DMS53 (cell line): ENCODE data around the gene NXPH2.

ENCODE experiments used
- DNase-seq: peaks from one replicate; lab custom pipeline; 2025; lab: John Stamatoyannopoulos, UW

The NXPH2 gene

DNA sequence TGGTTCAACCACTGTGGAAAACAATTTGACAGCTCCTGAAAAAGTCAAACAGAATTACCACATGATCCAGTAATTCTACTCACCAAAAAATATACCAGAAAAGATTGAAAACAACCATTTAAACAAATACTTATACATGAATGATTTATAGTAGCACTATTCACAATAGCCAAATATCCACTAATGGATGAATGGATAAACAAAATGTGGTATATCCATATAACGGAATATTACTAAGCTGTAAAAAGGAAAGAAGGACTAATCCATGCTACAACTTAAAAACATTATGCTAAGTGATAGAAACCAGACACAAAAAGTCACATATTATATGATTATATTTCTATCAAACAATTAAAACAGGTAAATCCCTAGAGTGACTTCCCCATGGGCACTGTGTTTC lies 147.1 kb downstream of the NXPH2 start:
- DNase-seq, result no peak

DNA sequence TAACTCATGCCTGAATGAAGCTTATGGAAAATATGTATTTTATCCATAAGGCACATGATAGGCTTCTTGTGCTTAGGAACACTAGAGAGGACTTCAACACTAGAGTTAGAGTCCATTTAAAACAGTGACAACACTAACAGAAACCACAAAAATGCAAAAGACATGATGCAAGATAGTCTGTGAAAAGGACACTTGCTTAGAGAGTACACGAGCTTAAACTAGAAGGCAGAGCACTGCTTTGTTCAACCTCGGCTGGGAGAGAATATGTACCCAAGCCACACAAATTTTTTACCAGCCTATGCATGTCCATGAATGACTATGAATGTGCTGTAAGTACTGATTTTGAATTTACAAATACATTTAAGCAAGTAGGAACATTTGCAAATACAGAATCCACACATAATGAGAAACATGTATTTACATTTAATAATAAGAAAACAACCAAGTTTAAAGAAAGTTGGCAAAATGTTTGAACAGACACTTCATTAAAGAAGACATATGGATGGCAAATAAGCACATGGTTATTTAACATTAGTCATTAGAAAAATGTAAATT lies 148.0 kb downstream of the NXPH2 start:
- no peak for DNase-seq

DNA sequence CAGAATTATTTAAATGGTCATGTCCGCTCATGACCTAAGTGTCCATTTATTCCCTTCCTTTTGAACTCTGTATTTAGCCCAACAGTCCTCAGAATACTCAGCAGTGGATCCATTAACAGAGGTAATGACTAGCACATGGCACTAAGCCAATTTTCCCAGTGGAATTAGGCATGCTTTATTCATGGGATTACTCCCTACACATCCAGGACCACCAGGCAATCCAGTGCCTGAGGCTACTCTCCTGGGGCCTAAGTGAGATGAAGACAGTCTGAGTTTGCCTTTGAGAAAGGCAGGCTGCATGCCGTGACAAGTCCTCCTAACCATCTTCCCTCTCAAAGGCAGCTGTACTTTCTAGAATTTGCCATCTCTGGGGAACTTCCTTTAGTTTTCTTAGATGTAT lies 150.0 kb downstream of the NXPH2 start:
- DNase-seq, result no peak

DNA sequence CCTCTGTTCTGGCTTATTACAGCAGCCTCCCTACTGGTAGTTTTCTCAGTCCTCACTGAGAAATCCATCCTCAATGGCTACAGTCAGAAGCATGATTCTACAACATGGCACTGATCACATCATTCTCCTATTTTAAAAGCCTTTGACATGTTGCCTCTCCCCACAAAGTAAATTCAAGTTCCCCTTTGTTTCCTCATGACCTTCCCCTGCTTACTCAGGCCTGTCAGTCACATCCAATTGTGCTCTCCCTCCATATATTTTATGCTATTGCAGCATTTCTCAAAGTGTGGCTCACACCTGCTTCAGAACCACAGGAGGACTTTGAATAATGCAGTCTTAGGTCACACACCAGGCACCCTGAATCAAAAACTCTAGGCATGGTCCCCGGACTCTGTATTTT lies 154.0 kb downstream of the NXPH2 start:
- DNase-seq, result no peak

DNA sequence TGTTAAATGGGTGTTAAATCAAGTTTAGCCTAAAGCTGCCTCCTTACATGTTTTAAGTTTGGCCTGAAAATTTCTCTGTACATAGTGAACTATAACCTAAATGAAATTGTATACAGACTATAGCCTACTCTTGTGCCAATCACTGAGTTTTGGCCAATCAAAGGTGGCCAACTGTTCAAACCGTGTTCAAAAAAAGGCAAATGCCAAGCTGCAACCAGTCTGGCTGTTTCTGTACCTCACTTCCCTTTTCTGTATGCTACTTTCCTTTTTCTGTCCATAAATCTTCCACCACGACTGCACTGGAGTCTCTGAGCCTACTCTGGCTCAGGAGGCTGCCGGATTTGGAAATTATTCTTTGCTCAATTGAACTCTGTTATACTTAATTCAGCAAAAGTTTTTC lies 157.6 kb downstream of the NXPH2 start:
- DNase-seq, result no peak

DNA sequence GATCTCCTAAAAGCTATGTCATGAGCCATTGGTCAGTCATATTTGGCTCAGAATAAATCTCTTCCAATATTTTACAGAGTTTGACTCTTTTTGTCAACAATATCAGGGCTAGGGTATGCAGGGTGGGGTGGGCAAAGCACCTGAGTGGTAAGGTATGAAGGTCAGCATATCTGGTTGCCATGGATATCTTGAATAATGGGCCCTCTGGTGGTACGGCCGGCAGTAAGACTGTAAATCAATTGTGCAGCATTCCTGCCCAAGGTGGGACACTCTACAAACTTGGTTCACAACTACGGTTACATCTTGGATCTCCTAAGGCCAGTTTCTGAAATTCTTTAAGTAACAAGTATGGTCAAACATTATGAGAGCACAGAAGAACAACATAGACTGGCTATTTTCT lies 159.1 kb downstream of the NXPH2 start:
- no peak for DNase-seq

DNA sequence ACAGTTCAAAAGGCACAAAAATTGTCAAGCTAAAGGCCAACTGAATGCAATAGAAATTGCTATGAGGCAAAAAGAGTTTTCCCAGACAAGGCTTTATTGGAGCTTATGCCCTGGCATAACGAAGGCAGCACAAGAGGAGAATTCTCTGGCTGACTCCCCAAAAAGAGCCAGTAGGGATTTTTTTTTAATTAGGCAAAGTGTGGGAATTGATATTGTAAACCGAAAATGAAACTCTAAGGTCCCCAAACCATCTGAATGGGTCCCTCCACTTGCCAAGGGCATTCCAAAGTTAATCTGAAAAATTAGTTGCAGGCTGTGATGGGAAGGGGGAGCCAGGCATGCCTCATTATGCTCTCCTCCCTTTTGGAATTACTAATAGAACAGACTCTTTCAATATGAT lies 159.8 kb downstream of the NXPH2 start:
- DNase-seq, result no peak
